ENCODE measurements around the gene INSYN1.
A peak's percentile ranks its signal among the peaks of the same experiment; 100 is the strongest.

The INSYN1 gene

DNA sequence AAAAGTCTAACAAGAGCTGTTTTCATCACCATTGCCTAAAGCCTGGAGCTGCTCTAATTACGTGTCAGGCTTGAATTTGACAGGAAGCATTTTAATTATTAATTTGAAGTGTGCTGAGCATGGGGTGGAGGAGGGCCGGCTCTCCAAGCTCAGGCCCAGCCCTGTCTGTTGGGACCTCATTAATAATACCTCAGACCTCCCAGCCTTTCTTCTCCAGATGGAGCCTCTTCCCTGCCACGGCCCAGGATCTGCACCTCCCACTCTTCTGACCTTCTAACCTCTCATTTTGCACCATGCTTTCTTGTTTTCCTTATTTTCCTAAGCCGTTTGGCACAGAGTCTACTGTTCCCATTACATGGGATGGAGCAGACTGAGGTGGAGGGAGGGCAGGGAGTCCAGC is 30.0 kb downstream of the INSYN1 start:
- Mint-ChIP-seq H3K4me3 (no peak overlapping the region), H3K36me3 (no peaks in the 10 kb centered on the region), H3K4me1 (no peaks in the 10 kb centered on the region), H3K9me3 (no peaks in the 10 kb centered on the region), H3K27me3 (peaks cover 26% of the 10 kb centered on the region), H3K27ac (no peak overlapping the region)
- no peak for ATAC-seq (ENCODE audit: low read depth)
- DNase-seq (ENCODE audit: low spot score in 2 of 2) = no peak

DNA sequence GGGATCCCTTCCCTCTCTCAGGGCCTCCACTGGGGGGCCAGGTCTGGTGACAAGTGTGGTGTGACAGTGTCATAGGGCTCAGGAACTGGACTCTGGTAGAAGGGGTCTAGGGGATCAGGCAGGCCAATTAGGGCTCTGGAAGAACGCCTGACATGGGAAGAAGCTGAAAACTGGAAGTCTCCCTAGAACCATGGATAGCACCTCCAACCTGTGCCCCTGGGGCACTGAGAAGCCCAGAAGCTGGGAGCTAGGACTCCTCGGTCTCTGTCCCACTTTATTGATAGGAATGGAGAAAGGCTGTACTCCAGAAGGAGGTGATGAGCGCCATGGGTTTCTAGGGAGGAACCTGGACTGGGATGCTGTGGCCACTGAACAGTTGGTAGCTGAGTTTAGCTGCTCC is 30.7 kb downstream of the INSYN1 start:
- no peak for DNase-seq (ENCODE audit: low spot score in 2 of 2)
- no peaks in the 10 kb centered on the region for H3K36me3 Mint-ChIP-seq
- no peak for ATAC-seq (ENCODE audit: low read depth)
- H3K27me3 Mint-ChIP-seq = peaks cover 26% of the 10 kb centered on the region
- no peaks in the 10 kb centered on the region for H3K9me3 Mint-ChIP-seq
- no peak overlapping the region for H3K27ac Mint-ChIP-seq
- no peaks in the 10 kb centered on the region for H3K4me1 Mint-ChIP-seq
- H3K4me3 Mint-ChIP-seq = no peak overlapping the region

DNA sequence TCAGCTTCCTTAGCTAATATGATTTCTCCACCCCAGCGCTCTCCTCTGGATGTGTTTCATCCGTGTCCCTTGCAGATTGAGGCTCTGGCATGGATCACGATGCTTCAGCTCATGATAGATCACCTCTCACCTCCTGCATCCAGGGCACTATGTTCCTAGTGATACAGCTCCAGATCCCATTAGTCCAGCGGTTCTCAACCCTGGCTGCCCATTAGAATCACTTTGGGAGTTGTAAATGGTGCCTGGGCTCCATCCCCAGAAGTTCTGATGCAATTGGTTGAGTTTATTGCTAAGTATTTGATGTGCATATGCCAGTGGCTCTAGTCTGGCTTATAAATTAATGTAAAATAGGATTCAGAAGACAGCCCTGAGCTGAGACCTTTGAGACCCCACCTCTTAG is 34.5 kb downstream of the INSYN1 start:
- Mint-ChIP-seq H3K36me3 (no peaks in the 10 kb centered on the region), H3K9me3 (no peaks in the 10 kb centered on the region), H3K27ac (no peak overlapping the region), H3K4me1 (no peaks in the 10 kb centered on the region), H3K27me3 (peaks cover 17% of the 10 kb centered on the region), H3K4me3 (no peak overlapping the region)
- ATAC-seq (ENCODE audit: low read depth) (no peak), DNase-seq (ENCODE audit: low spot score in 2 of 2) (no peak)

DNA sequence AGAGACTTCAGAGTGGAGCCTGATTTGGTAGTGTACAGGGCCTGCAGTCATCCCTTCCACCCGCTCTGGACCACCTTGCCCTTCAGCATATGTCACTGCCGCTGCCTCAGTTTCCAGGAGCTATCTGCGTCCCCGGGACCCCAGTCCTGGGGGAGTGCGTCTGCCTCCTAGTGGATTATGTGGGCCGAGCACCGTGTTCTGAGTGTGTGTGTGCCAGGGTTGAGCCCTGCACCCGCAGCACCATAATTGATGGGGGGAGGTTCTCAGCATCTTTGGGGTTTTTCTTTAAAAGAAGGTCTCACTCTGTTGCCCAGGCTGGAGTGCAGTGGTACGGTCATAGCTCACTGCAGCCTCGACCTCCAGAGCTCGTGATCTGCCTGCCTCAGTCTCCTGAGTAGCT is 35.3 kb downstream of the INSYN1 start:
- Mint-ChIP-seq H3K27me3 (peaks cover 15% of the 10 kb centered on the region), H3K36me3 (no peaks in the 10 kb centered on the region), H3K4me1 (no peaks in the 10 kb centered on the region), H3K4me3 (no peak overlapping the region), H3K27ac (no peak overlapping the region), H3K9me3 (no peaks in the 10 kb centered on the region)
- no peak for DNase-seq (ENCODE audit: low spot score in 2 of 2)
- no peak for ATAC-seq (ENCODE audit: low read depth)

DNA sequence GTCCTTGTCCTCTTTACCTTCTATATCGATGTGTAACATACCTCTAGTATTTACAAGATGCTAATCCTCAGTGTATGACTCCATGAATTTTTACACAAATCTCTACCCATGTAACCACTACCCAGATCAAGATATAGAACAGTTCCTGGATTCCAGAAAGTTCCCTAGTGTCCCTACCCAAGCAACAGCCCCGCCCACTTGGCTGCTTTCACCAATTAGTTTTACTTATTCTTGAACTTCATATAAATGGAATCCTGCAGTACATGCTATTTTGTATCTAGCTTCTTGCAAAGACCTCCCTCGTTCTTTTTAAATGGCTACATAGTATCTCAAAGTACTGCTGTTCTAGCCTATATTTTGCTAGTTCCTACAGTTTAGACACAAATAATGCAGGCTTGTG is 35.9 kb downstream of the INSYN1 start:
- Mint-ChIP-seq H3K9me3 (no peaks in the 10 kb centered on the region), H3K27ac (no peak overlapping the region), H3K27me3 (peaks cover 14% of the 10 kb centered on the region), H3K4me3 (no peak overlapping the region), H3K36me3 (no peaks in the 10 kb centered on the region), H3K4me1 (no peaks in the 10 kb centered on the region)
- DNase-seq (ENCODE audit: low spot score in 2 of 2) = no peak
- no peak for ATAC-seq (ENCODE audit: low read depth)

DNA sequence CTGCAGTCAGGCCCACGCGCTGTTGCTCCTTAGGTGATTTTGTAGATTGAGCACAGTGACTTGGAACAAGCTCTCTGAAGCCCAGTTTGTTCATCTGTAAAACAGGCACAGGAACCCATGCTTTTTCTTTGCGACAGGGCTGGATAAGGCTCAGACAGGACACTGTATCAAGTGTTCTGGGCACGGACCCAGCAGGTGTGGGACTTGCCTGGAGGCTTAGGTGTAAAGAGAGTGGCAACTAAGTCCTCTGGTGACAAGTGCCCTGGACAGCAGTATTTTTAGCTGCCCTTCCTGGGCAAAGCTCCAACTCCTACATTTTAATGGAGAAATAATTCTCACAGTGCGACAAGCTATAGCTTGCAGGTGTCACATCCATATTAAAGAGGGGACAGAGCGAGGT is 36.7 kb downstream of the INSYN1 start:
- H3K9me3 Mint-ChIP-seq = no peaks in the 10 kb centered on the region
- H3K27ac Mint-ChIP-seq = no peak overlapping the region
- no peak overlapping the region for H3K4me3 Mint-ChIP-seq
- no peaks in the 10 kb centered on the region for H3K4me1 Mint-ChIP-seq
- peaks cover 9% of the 10 kb centered on the region for H3K27me3 Mint-ChIP-seq
- no peaks in the 10 kb centered on the region for H3K36me3 Mint-ChIP-seq
- no peak for ATAC-seq (ENCODE audit: low read depth)
- no peak for DNase-seq (ENCODE audit: low spot score in 2 of 2)

DNA sequence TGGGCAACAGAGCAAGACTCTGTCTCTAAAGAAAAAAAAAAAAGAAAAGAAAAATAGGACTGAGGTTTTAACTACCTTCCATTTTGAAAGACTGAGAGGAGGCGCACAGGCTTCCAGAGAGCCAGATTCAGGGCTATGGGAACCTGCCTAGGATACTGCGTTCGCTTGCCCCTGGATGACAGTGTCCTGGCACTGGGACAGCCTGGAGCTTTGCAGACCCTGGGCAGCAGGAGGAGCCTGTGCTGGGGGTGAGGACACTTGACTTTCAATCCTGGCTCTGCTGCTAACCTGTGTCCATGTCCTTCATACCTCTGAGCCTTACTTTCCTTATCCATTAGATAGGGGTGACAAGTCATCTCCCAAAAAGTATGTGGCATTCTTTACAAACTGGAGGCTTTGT is 37.7 kb downstream of the INSYN1 start:
- H3K9me3 Mint-ChIP-seq = no peaks in the 10 kb centered on the region
- H3K4me3 Mint-ChIP-seq = no peak overlapping the region

DNA sequence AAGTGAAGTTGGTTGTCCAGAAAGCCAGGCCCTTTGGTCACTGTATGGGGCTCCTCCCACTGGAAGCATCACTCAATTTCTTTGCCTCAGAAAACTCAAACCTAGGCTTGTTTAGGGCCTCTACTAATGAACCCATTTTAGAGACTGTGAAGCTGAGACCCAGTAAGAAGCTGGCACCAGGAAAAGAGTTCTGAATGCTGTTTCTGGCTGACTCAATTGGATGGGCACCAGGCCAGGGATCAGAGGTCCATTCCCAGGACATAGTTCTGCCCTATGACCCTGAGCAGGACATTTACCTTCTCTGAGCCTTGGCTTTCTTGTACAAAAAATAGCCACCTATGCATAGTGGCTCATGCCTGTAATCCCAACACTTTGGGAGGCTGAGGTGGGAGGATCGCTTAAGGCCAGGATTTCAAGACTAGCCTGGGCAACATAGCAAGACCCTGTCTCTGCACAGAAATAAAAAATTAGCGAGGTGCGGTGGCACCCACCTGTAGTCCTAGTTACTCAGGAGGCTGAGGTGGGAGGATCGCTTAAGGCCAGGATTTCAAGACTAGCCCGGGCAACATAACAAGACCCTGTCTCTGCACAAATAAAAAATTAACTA is 38.4 kb downstream of the INSYN1 start:
- H3K4me1 Mint-ChIP-seq = no peaks in the 10 kb centered on the region
- DNase-seq (ENCODE audit: low spot score in 2 of 2) = no peak
- no peak overlapping the region for H3K27ac Mint-ChIP-seq
- no peaks in the 10 kb centered on the region for H3K9me3 Mint-ChIP-seq
- H3K4me3 Mint-ChIP-seq = no peak overlapping the region
- no peaks in the 10 kb centered on the region for H3K36me3 Mint-ChIP-seq
- ATAC-seq (ENCODE audit: low read depth) = no peak
- H3K27me3 Mint-ChIP-seq = peaks cover 7% of the 10 kb centered on the region

More for the DNA sequence above, 37.7 kb downstream of the INSYN1 start:
- ATAC-seq (ENCODE audit: low read depth) (no peak), DNase-seq (ENCODE audit: low spot score in 2 of 2) (no peak)
- no peak overlapping the region for H3K27ac Mint-ChIP-seq
- peaks cover 7% of the 10 kb centered on the region for H3K27me3 Mint-ChIP-seq
- no peaks in the 10 kb centered on the region for H3K36me3 Mint-ChIP-seq
- no peaks in the 10 kb centered on the region for H3K4me1 Mint-ChIP-seq

DNA sequence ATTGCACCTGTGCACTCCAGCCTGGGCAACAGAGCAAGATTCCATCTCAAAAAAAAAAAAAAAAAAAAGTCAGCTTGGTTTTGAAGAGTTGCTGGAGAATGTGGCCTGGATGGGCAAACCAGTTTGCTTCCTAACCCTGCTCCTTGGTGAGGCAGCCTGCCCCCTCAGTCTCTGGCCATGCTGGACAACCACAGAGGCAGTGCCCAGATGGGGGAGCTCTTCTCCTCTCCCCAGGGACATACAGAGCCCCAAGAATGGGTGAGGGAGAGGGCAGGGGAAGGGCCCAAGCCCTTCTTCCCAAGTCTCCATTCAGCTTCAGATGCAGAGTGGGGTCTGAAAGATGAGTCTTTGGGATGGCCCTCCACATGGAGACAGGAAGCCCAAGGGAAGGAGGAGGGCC is 41.0 kb downstream of the INSYN1 start:
- Mint-ChIP-seq H3K4me1 (no peaks in the 10 kb centered on the region), H3K36me3 (no peaks in the 10 kb centered on the region), H3K9me3 (no peaks in the 10 kb centered on the region), H3K4me3 (no peak overlapping the region), H3K27me3 (peaks cover 11% of the 10 kb centered on the region), H3K27ac (no peak overlapping the region)
- ATAC-seq (ENCODE audit: low read depth) (no peak), DNase-seq (ENCODE audit: low spot score in 2 of 2) (no peak)

DNA sequence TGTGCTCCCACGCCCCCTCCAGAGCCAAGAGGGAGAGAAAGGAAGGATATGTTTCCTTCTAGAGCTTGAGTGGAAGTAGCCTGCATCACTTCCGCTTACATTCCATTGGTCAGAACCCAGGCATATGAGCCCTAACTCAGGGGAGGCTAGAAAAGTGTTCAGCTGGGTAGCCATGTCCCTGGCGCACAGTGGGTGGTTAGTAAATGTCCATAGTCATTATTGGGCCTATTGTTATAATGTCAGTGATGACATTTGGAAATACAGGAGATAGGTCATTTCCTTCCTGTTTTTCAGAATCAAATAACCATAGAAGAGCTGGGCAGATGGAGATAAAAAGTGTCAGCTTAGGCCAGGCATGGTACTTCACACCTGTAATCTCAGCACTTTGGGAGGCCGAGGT is 41.6 kb downstream of the INSYN1 start:
- no peak for ATAC-seq (ENCODE audit: low read depth)
- Mint-ChIP-seq H3K27ac (no peak overlapping the region), H3K36me3 (no peaks in the 10 kb centered on the region), H3K4me1 (no peaks in the 10 kb centered on the region), H3K4me3 (no peak overlapping the region), H3K27me3 (peaks cover 11% of the 10 kb centered on the region), H3K9me3 (no peaks in the 10 kb centered on the region)
- no peak for DNase-seq (ENCODE audit: low spot score in 2 of 2)

DNA sequence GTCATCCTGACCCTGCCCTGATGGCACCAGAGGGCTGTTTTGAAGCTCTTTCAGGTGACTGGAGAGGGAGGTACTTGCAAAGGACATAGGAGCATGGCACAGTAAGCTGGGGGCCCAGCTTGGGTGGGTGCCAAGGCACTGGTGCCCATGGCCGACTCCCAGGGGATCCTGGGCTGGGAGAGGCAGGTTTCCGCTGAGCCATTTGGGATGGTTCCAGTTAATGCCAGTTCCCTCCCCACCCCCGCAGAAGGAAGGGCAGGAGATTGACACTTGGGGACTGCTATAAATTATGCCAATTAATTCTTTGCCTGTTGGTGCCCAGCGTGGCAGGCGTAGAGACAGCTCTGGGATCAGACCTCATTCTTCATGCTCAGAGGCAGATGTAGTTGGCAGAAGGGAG is 42.8 kb downstream of the INSYN1 start:
- Mint-ChIP-seq H3K27ac (no peak overlapping the region), H3K27me3 (peaks cover 15% of the 10 kb centered on the region), H3K4me3 (no peak overlapping the region), H3K9me3 (no peaks in the 10 kb centered on the region), H3K36me3 (no peaks in the 10 kb centered on the region), H3K4me1 (peaks cover 2% of the 10 kb centered on the region)
- no peak for DNase-seq (ENCODE audit: low spot score in 2 of 2)
- ATAC-seq (ENCODE audit: low read depth) = no peak

DNA sequence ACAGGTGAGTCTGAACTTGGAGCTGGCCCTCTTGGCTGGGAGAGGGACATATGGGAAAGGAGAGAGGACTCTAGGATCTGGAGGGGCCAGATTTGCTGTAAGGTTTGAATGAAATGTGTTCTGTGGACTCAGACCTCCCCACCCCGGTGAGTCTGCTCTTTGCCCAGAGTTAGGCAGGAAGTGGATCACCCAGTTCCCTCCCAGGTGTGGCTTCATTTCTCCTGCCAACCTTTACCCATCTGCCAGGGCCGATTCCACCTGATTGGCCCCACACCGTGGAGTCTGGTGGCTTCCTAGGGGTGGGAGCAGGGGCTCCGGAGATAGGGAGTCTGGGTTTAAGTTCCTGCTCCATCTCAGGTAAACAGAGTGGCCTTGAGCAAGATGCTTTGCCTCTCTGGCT is 43.5 kb downstream of the INSYN1 start:
- peaks cover 6% of the 10 kb centered on the region for H3K4me1 Mint-ChIP-seq
- H3K27ac Mint-ChIP-seq = no peak overlapping the region
- peaks cover 18% of the 10 kb centered on the region for H3K27me3 Mint-ChIP-seq
- no peaks in the 10 kb centered on the region for H3K36me3 Mint-ChIP-seq
- DNase-seq (ENCODE audit: low spot score in 2 of 2) (no peak), ATAC-seq (ENCODE audit: low read depth) (no peak)
- H3K4me3 Mint-ChIP-seq = no peak overlapping the region
- H3K9me3 Mint-ChIP-seq = no peaks in the 10 kb centered on the region

DNA sequence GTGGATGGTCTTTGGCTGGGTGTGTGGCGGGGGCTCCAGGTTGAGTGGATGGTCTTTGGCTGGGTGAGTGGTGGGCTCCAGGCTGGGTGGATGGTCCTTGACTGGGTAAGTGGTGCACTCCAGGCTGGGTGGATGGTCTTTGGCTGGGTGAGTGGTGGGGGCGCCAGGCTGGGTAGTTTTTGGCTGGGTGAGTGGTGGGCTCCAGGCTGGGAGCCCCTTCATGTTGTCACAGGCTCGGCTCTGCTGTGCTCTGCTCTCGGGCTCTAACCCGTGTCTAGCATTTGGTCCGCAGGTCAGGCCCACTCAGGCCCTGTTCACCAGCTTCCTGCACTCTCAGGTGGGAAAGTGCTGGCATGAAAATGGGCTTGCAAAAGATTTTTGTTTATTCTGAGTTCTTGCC is 43.9 kb downstream of the INSYN1 start:
- no peaks in the 10 kb centered on the region for H3K9me3 Mint-ChIP-seq
- ATAC-seq (ENCODE audit: low read depth) (no peak), DNase-seq (ENCODE audit: low spot score in 2 of 2) (no peak)
- H3K27ac Mint-ChIP-seq = no peak overlapping the region
- peaks cover 18% of the 10 kb centered on the region for H3K27me3 Mint-ChIP-seq
- no peak overlapping the region for H3K4me3 Mint-ChIP-seq
- peaks cover 7% of the 10 kb centered on the region for H3K4me1 Mint-ChIP-seq
- no peaks in the 10 kb centered on the region for H3K36me3 Mint-ChIP-seq

DNA sequence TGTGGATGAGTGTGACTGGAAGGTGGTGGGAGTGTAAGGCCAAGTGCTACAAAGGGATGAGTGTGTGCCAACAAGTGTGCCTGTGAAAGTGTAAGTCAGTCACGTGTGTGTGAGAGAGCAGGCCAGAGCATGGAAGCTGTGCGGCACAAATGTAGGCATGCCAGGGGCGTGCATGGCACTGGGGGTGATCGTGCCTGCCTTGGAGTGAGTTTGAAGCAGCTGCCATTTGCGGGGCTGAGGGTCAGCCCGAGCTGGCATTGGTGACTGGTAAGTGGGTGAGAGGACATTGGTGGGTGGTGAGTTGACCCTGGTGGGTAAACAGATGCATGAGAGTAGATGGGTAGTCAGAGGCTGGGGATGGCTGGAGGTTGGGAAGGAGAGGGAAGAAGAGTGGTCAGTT is 44.5 kb downstream of the INSYN1 start:
- Mint-ChIP-seq H3K27ac (no peak overlapping the region), H3K27me3 (peaks cover 18% of the 10 kb centered on the region), H3K9me3 (no peaks in the 10 kb centered on the region), H3K4me3 (no peak overlapping the region), H3K4me1 (peaks cover 7% of the 10 kb centered on the region), H3K36me3 (no peaks in the 10 kb centered on the region)
- ATAC-seq (ENCODE audit: low read depth) (no peak), DNase-seq (ENCODE audit: low spot score in 2 of 2) (no peak)

DNA sequence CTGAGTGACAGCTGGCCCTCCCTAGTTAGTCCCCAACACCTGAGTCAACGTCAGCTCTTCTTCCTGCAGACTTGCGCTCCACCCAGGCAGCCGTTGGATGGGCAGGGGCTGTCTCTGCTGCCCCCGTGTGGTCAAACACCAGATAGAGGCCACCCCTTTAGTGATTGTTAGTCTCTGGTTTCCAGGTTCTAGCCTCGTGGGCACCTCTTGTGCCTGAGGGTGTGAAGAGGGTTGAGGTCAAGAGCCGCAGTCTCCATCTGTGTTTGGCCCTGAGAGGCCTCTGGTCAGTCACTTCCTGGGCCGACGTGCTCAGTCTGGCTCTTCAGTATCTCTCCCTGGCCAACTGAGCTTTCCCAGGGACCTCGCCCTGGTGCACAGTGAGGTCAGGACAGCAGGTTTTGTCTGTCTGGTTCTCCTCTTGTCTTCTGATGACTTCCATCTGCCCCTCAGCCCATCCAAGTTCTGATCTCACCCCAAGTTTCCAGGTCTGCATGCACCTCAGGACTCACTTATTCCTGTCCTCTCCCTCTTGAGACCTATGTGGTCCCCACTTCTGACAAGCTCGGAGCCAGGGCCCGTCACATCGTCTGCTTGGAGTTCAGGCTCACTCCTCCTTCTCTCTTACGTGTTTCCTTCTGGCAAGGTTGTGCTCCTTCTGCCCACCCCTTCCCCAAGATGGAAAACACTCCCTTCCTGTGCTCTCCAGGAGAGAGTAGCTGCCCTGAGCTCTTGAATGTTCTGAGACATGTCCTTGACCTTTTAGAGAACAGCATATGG is 48.1 kb downstream of the INSYN1 start:
- ATAC-seq (ENCODE audit: low read depth) = peak; percentile 69
- Mint-ChIP-seq H3K9me3 (no peaks in the 10 kb centered on the region), H3K4me3 (no peak overlapping the region), H3K27me3 (peaks cover 24% of the 10 kb centered on the region), H3K4me1 (peaks cover 9% of the 10 kb centered on the region), H3K36me3 (no peaks in the 10 kb centered on the region), H3K27ac (no peak overlapping the region)
- DNase-seq (ENCODE audit: low spot score in 2 of 2) = peak; percentile 40 to 51
